Metanephros (tissue), 2 donors: ENCODE results near the gene RPS6KA1. TPM values are rescaled to one million over a fixed set of nuclear protein-coding genes. Genes with fewer than 3 reads are reported as not detected.

Source experiments
- small RNA-seq: library from RNA; depleted of rRNA; stranded (forward); fragments of <200 nt; gene quantifications from one replicate; pipeline ENCODE3, GENCODE V24; 2014; ENCODE audit warnings: low replicate concordance
- total RNA-seq: library from RNA; depleted of rRNA; stranded (reverse); fragments of >200 nt; gene quantifications from one replicate; pipeline ENCODE4 v1.2.3, GENCODE V29; 2014

The RPS6KA1 gene
- 32.4 TPM for total RNA-seq

GRCh38 chr1:26529655-26530409, at the start of gene RPS6KA1:
TSS of gene RPS6KA1 (plus strand) at chr1:26529761. CDS start at chr1:26529921, 160 bp downstream.

Small RNA genes lying within 50 kb of the gene (small RNA-seq; reads per million reads assigned to genes)
- gene MIR1976 (not detected), gene RF00019 (not detected), gene RNU7-29P (not detected)

Other genes with a start within 250 kb of the RPS6KA1 start
- 20.8 TPM for gene SH3BGRL3, start 249.7 kb upstream of the RPS6KA1 start, total RNA-seq
- 19.4 TPM for gene UBXN11, start 223.1 kb upstream of the RPS6KA1 start, total RNA-seq
- 7.6 TPM for gene CD52, start 211.8 kb upstream of the RPS6KA1 start, total RNA-seq
- gene CRYBG2, start 175.6 kb upstream of the RPS6KA1 start, total RNA-seq, result 0.29 TPM
- gene ZNF683, start 157.0 kb upstream of the RPS6KA1 start, total RNA-seq, result not detected
- gene LIN28A, start 118.9 kb upstream of the RPS6KA1 start, total RNA-seq, result not detected
- gene DHDDS, start 97.4 kb upstream of the RPS6KA1 start, total RNA-seq, result 25.5 TPM
- 282 TPM for gene HMGN2, start 57.3 kb upstream of the RPS6KA1 start, total RNA-seq
- gene ARID1A, start 166.3 kb downstream of the RPS6KA1 start, total RNA-seq, result 76.7 TPM